RWPE2 (cell line): ENCODE data around the gene MEGF9.

Experiments
- ATAC-seq: fragments of 200-7000 bp; cut with Tn5 transposase; 3 replicates; pipeline ENCODE4 v1.9.1; 2021; ENCODE audit warnings: low read depth
- DNase-seq: peaks from one replicate; pipeline ENCODE4 v3.0.0-alpha.2; 2020; ENCODE audit warnings: low spot score
- H3K27ac ChIP-seq: fragments of 450-650 bp; 2 replicates; pipeline ENCODE4 v1.5.1; 2017; ENCODE audit warnings: mild to moderate bottlenecking; ENCODE audit not compliant: poor library complexity, severe bottlenecking
- H3K27me3 ChIP-seq: fragments of 250-450 bp; sonication (Bioruptor Pico); 2 replicates; pipeline ENCODE4 v1.5.1; 2021; ENCODE audit warnings: mild to moderate bottlenecking, moderate library complexity; ENCODE audit not compliant: insufficient read depth, poor library complexity, severe bottlenecking
- H3K36me3 ChIP-seq: fragments of 250-450 bp; sonication (Bioruptor Pico); 2 replicates; pipeline ENCODE4 v1.5.1; 2020; ENCODE audit warnings: low read depth, mild to moderate bottlenecking, moderate library complexity
- H3K4me1 ChIP-seq: fragments of 250-450 bp; sonication (Bioruptor Pico); 2 replicates; pipeline ENCODE4 v1.5.1; 2021; ENCODE audit warnings: mild to moderate bottlenecking, moderate library complexity; ENCODE audit not compliant: insufficient read depth, poor library complexity, severe bottlenecking
- H3K4me3 ChIP-seq: fragments of 250-450 bp; sonication (Bioruptor Pico); 2 replicates; pipeline ENCODE4 v1.5.1; 2021; ENCODE audit warnings: mild to moderate bottlenecking, moderate library complexity; ENCODE audit not compliant: severe bottlenecking
- H3K9me3 ChIP-seq: fragments of 250-450 bp; sonication (Bioruptor Pico); 2 replicates; pipeline ENCODE4 v1.5.1; 2021; ENCODE audit warnings: mild to moderate bottlenecking, moderate library complexity; ENCODE audit not compliant: severe bottlenecking
- CTCF ChIP-seq: fragments of 450-650 bp; IDR thresholded peaks from one replicate; pipeline ENCODE4 v1.5.1; 2017; ENCODE audit warnings: mild to moderate bottlenecking, moderate library complexity; ENCODE audit not compliant: poor library complexity, severe bottlenecking

Gene MEGF9

GRCh38 chr9:120692901-120693699, 21.2 kb downstream of the MEGF9 start:
- no peak overlapping the region for H3K4me3 ChIP-seq
- ATAC-seq (no peak), DNase-seq (no peak)
- H3K4me1 ChIP-seq, result no peaks in the 10 kb centered on the region
- no peaks in the 10 kb centered on the region for H3K27me3 ChIP-seq
- no peaks in the 10 kb centered on the region for H3K36me3 ChIP-seq
- no peaks in the 10 kb centered on the region for H3K9me3 ChIP-seq
- no peak overlapping the region for H3K27ac ChIP-seq
- TF ChIP-seq CTCF, result no peak

- H3K27ac ChIP-seq, result no peak overlapping the region
- no peak for ATAC-seq
Measured at GRCh38 chr9:120690372-120690771, 23.9 kb downstream of the MEGF9 start.

GRCh38 chr9:120689860-120690259, 24.4 kb downstream of the MEGF9 start:
- Histone ChIP-seq H3K4me1 (no peaks in the 10 kb centered on the region), H3K27me3 (no peaks in the 10 kb centered on the region), H3K27ac (no peak overlapping the region), H3K9me3 (no peaks in the 10 kb centered on the region), H3K36me3 (no peaks in the 10 kb centered on the region), H3K4me3 (no peak overlapping the region)
- no peak for TF ChIP-seq CTCF
- no peak for DNase-seq
- ATAC-seq, result no peak

More at GRCh38 chr9:120690372-120690771, 23.9 kb downstream of the MEGF9 start:
- Histone ChIP-seq H3K36me3 (no peaks in the 10 kb centered on the region), H3K27me3 (no peaks in the 10 kb centered on the region), H3K9me3 (no peaks in the 10 kb centered on the region), H3K4me3 (no peak overlapping the region), H3K4me1 (no peaks in the 10 kb centered on the region)
- TF ChIP-seq CTCF, result no peak
- DNase-seq, result no peak

GRCh38 chr9:120688758-120689157, 25.5 kb downstream of the MEGF9 start:
- no peaks in the 10 kb centered on the region for H3K9me3 ChIP-seq
- no peaks in the 10 kb centered on the region for H3K27me3 ChIP-seq
- TF ChIP-seq CTCF, result no peak
- DNase-seq (no peak), ATAC-seq (no peak)
- H3K27ac ChIP-seq, result no peak overlapping the region
- H3K36me3 ChIP-seq, result no peaks in the 10 kb centered on the region
- H3K4me1 ChIP-seq, result peaks cover 5% of the 10 kb centered on the region
- no peak overlapping the region for H3K4me3 ChIP-seq

- no peaks in the 10 kb centered on the region for H3K27me3 ChIP-seq
- H3K27ac ChIP-seq, result no peak overlapping the region
- no peak for ATAC-seq
- no peak for TF ChIP-seq CTCF
- H3K9me3 ChIP-seq, result no peaks in the 10 kb centered on the region
- no peak for DNase-seq
- no peaks in the 10 kb centered on the region for H3K36me3 ChIP-seq
- peaks cover 5% of the 10 kb centered on the region for H3K4me1 ChIP-seq
- H3K4me3 ChIP-seq, result no peak overlapping the region
Measured at GRCh38 chr9:120683150-120683549, 31.1 kb downstream of the MEGF9 start.
